GM23248 (cell line): ENCODE data around the gene CCT8L2. TPM values are rescaled to one million over a fixed set of nuclear protein-coding genes. Genes with fewer than 3 reads are reported as not detected.
"Not testable (repeated sequence)": the region's sequence is repeated elsewhere in the genome, so short reads cannot be mapped to it uniquely, and the experiment has no call there.

Experiments
- DNase-seq: peaks from one replicate; pipeline ENCODE4 v3.0.0-alpha.2; 2015
- H2AFZ ChIP-seq: fragments of 200-600 bp; sonication (generic); 2 replicates; pipeline ENCODE4 v1.6.1; 2016; ENCODE audit warnings: antibody characterized with exemption
- H3F3A ChIP-seq: fragments of 200-600 bp; sonication (generic); 2 replicates; pipeline ENCODE4 v1.6.1; 2016; ENCODE audit warnings: mild to moderate bottlenecking, antibody characterized with exemption, mixed run types; ENCODE audit not compliant: insufficient read depth
- H3K27ac ChIP-seq: fragments of 200-600 bp; sonication (generic); 2 replicates; pipeline ENCODE4 v1.5.1; 2016; ENCODE audit warnings: mild to moderate bottlenecking
- H3K27me3 ChIP-seq: fragments of 200-600 bp; sonication (generic); replicated peaks from 2 replicates; pipeline ENCODE4 v1.6.1; 2016; ENCODE audit warnings: mild to moderate bottlenecking; ENCODE audit not compliant: insufficient read depth
- H3K36me3 ChIP-seq: fragments of 200-600 bp; sonication (generic); 2 replicates; pipeline ENCODE4 v1.6.1; 2016; ENCODE audit warnings: low read depth, mild to moderate bottlenecking
- H3K4me1 ChIP-seq: fragments of 200-600 bp; sonication (generic); 2 replicates; pipeline ENCODE4 v1.6.1; 2016; ENCODE audit warnings: mild to moderate bottlenecking; ENCODE audit not compliant: insufficient read depth
- H3K4me2 ChIP-seq: fragments of 200-600 bp; sonication (generic); one replicate; pipeline ENCODE4 v1.6.1; 2016; ENCODE audit warnings: mild to moderate bottlenecking; ENCODE audit not compliant: unreplicated experiment
- H3K4me3 ChIP-seq: fragments of 200-600 bp; sonication (generic); 2 replicates; pipeline ENCODE4 v1.5.1; 2016; ENCODE audit warnings: mild to moderate bottlenecking
- H3K79me2 ChIP-seq: fragments of 200-600 bp; sonication (generic); 2 replicates; pipeline ENCODE4 v1.6.1; 2016; ENCODE audit warnings: mild to moderate bottlenecking; ENCODE audit not compliant: insufficient read depth
- H3K9ac ChIP-seq: fragments of 200-600 bp; sonication (generic); 2 replicates; pipeline ENCODE4 v1.6.1; 2016; ENCODE audit warnings: mild to moderate bottlenecking
- H3K9me2 ChIP-seq: fragments of 200-600 bp; sonication (generic); 2 replicates; pipeline ENCODE4 v1.6.1; 2016; ENCODE audit warnings: mixed run types, mild to moderate bottlenecking, moderate library complexity; ENCODE audit not compliant: insufficient read depth
- H3K9me3 ChIP-seq: fragments of 200-600 bp; sonication (generic); one replicate; pipeline ENCODE4 v1.6.1; 2017; ENCODE audit warnings: low read depth
- H4K20me1 ChIP-seq: fragments of 200-600 bp; sonication (generic); 2 replicates; pipeline ENCODE4 v1.6.0; 2016; ENCODE audit not compliant: insufficient read depth
- WGBS, 2 experiments: methylation state at CpG; one replicate each; pipeline ENCODE4 v1.1.6; 2015 to 2017; ENCODE audit warnings: low lambda C conversion rate in 2 of 2, low coverage in 1 of 2; ENCODE audit errors: missing lambda C conversion rate in 2 of 2; 5-methylcytosine and 5-hydroxymethylcytosine counted together
- in situ Hi-C: fragments of 300-500 bp; cut with MboI; formaldehyde crosslinking; loops from 2 replicates; pipeline ENCODE4 v1.15.0; 2020
- polyA plus RNA-seq: library from polyadenylated mRNA; unstranded; fragments of >200 nt; fragmentation: Nextera tagmentation; extraction: Ambion mirVana; gene quantifications from 2 replicates; pipeline ENCODE4 v1.2.1, GENCODE V29; 2016
- total RNA-seq: library from RNA; depleted of rRNA; stranded (reverse); fragments of >200 nt; shearing (Covaris generic); gene quantifications from 2 replicates; pipeline ENCODE4 v1.2.3, GENCODE V29; 2014; rRNA removed

Gene CCT8L2
- total RNA-seq (not detected in 2 replicates), polyA plus RNA-seq (not detected in 2 replicates)

- H4K20me1 ChIP-seq, H3K27ac ChIP-seq, H3K79me2 ChIP-seq, H3K27me3 ChIP-seq, H2AFZ ChIP-seq, DNase-seq, H3F3A ChIP-seq, H3K4me2 ChIP-seq, in situ Hi-C loops, H3K9ac ChIP-seq, H3K9me2 ChIP-seq, H3K36me3 ChIP-seq, H3K4me3 ChIP-seq, H3K9me3 ChIP-seq, H3K4me1 ChIP-seq: not testable (repeated sequence)
- WGBS, 2 experiments = 6 to 11% methylated on average over 1 of the region's 1 CpG
Observed at GRCh38 chr22:16592710-16593109, at the start of gene CCT8L2. Gene CCT8L2, minus strand, starts transcription at chr22:16592810. Its CDS starts 260 bp downstream, at chr22:16592550.

- H3K36me3 ChIP-seq, H2AFZ ChIP-seq, DNase-seq, H4K20me1 ChIP-seq, H3K79me2 ChIP-seq, H3K9me3 ChIP-seq, H3F3A ChIP-seq, H3K4me1 ChIP-seq, H3K4me3 ChIP-seq, H3K9me2 ChIP-seq, in situ Hi-C loops, H3K27me3 ChIP-seq, H3K27ac ChIP-seq, H3K4me2 ChIP-seq, H3K9ac ChIP-seq: not testable (repeated sequence)
- 13 to 21% methylated on average over 1 of the region's 1 CpG for WGBS, 2 experiments
Observed at GRCh38 chr22:16635442-16635841, 42.8 kb upstream of the CCT8L2 start.

- H3F3A ChIP-seq, H3K9me2 ChIP-seq, H3K27ac ChIP-seq, H4K20me1 ChIP-seq, H3K4me3 ChIP-seq, H2AFZ ChIP-seq, H3K4me1 ChIP-seq, DNase-seq, H3K79me2 ChIP-seq, H3K4me2 ChIP-seq, H3K27me3 ChIP-seq, in situ Hi-C loops, H3K36me3 ChIP-seq, H3K9ac ChIP-seq, H3K9me3 ChIP-seq: not testable (repeated sequence)
Observed at GRCh38 chr22:16634092-16634491, 41.5 kb upstream of the CCT8L2 start.

- H3K9me3 ChIP-seq, H3F3A ChIP-seq, H3K36me3 ChIP-seq, H2AFZ ChIP-seq, in situ Hi-C loops, H3K9ac ChIP-seq, H3K9me2 ChIP-seq, H3K4me2 ChIP-seq, H3K4me1 ChIP-seq, H3K27me3 ChIP-seq, DNase-seq, H3K27ac ChIP-seq, H4K20me1 ChIP-seq, H3K79me2 ChIP-seq, H3K4me3 ChIP-seq: not testable (repeated sequence)
- WGBS, 2 experiments = 15 to 16% methylated on average over 1 of the region's 1 CpG
Observed at GRCh38 chr22:16628476-16628875, 35.9 kb upstream of the CCT8L2 start.

- in situ Hi-C loops, H2AFZ ChIP-seq, H3K27ac ChIP-seq, H3K9me2 ChIP-seq, H3K36me3 ChIP-seq, H3K4me3 ChIP-seq, H3K4me2 ChIP-seq, DNase-seq, H3F3A ChIP-seq, H3K9me3 ChIP-seq, H3K27me3 ChIP-seq, H3K4me1 ChIP-seq, H4K20me1 ChIP-seq, H3K79me2 ChIP-seq, H3K9ac ChIP-seq: not testable (repeated sequence)
- 5% methylated on average over 2 of the region's 2 CpGs for WGBS, 2 experiments
Observed at GRCh38 chr22:16625018-16625417, 32.4 kb upstream of the CCT8L2 start.

GRCh38 chr22:16623595-16623994 is 31.0 kb upstream of the CCT8L2 start:
- H3K27ac ChIP-seq, H2AFZ ChIP-seq, H3K9me3 ChIP-seq, H3K4me1 ChIP-seq, in situ Hi-C loops, H3K9ac ChIP-seq, H3K36me3 ChIP-seq, H4K20me1 ChIP-seq, H3F3A ChIP-seq, H3K4me2 ChIP-seq, H3K27me3 ChIP-seq, DNase-seq, H3K79me2 ChIP-seq, H3K9me2 ChIP-seq, H3K4me3 ChIP-seq: not testable (repeated sequence)

- WGBS, 2 experiments = 3 to 10% methylated on average over 3 of the region's 3 CpGs
- H3K36me3 ChIP-seq, in situ Hi-C loops: not testable (repeated sequence)
Observed at GRCh38 chr22:16617516-16617915, 24.9 kb upstream of the CCT8L2 start.

GRCh38 chr22:16616390-16616938 is 23.9 kb upstream of the CCT8L2 start:
- DNase-seq, H3K9me3 ChIP-seq, H4K20me1 ChIP-seq, H3K36me3 ChIP-seq, H3K9ac ChIP-seq, H3K4me1 ChIP-seq, in situ Hi-C loops, H3K4me2 ChIP-seq, H3K4me3 ChIP-seq, H3K9me2 ChIP-seq, H3F3A ChIP-seq, H2AFZ ChIP-seq, H3K27ac ChIP-seq, H3K27me3 ChIP-seq, H3K79me2 ChIP-seq: not testable (repeated sequence)
- WGBS, 2 experiments = 24 to 29% methylated on average over 3 of the region's 3 CpGs

More at GRCh38 chr22:16617516-16617915, 24.9 kb upstream of the CCT8L2 start:
- not testable (repeated sequence) for H3K27me3 ChIP-seq, H3K9me2 ChIP-seq, H4K20me1 ChIP-seq, H3K4me1 ChIP-seq, H2AFZ ChIP-seq, H3K4me2 ChIP-seq, DNase-seq, H3F3A ChIP-seq, H3K4me3 ChIP-seq, H3K27ac ChIP-seq, H3K9ac ChIP-seq, H3K79me2 ChIP-seq, H3K9me3 ChIP-seq
